ENCODE results near the gene AP4S1.
A peak's percentile ranks its signal among the peaks of the same experiment; 100 is the strongest.
"Not testable (repeated sequence)": the region's sequence is repeated elsewhere in the genome, so short reads cannot be mapped to it uniquely, and the experiment has no call there.

AP4S1 gene

DNA sequence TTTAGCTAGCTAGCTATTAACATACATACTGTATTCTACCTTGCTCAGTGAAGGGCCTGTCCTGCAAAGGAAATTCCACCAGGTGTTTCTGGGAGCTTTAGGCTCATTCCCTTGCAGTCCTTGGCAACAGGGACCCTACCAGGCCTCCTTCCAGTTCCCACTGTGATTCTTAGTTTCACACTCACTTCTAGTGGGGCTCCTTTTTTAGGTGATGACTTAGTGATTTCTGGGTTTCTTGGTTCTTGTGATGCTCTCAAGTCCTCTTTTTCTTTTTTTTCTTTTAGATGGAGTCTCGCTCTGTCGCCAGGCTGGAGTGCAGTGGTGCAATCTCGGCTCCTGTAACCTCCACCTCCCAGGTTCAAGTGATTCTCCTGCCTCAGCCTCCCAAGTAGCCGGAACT is 11.1 kb downstream of the AP4S1 start:
- TF ChIP-seq, protein P1, sequence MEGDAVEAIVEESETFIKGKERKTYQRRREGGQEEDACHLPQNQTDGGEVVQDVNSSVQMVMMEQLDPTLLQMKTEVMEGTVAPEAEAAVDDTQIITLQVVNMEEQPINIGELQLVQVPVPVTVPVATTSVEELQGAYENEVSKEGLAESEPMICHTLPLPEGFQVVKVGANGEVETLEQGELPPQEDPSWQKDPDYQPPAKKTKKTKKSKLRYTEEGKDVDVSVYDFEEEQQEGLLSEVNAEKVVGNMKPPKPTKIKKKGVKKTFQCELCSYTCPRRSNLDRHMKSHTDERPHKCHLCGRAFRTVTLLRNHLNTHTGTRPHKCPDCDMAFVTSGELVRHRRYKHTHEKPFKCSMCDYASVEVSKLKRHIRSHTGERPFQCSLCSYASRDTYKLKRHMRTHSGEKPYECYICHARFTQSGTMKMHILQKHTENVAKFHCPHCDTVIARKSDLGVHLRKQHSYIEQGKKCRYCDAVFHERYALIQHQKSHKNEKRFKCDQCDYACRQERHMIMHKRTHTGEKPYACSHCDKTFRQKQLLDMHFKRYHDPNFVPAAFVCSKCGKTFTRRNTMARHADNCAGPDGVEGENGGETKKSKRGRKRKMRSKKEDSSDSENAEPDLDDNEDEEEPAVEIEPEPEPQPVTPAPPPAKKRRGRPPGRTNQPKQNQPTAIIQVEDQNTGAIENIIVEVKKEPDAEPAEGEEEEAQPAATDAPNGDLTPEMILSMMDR (IDR thresholded peaks at IDR 0.05; ENCODE audit: poor library complexity, severe bottlenecking) = no peak
- ATAC-seq (ENCODE audit: low read depth) (no peak), DNase-seq (ENCODE audit: low spot score) (no peak)
- H3K27ac ChIP-seq (ENCODE audit: poor library complexity, severe bottlenecking) = no peak overlapping the region
- peaks cover 32% of the 10 kb centered on the region for H3K4me1 ChIP-seq (ENCODE audit: insufficient read depth, poor library complexity, severe bottlenecking)
- no peaks in the 10 kb centered on the region for H3K9me3 ChIP-seq (ENCODE audit: severe bottlenecking)
- no peaks in the 10 kb centered on the region for H3K27me3 ChIP-seq (ENCODE audit: insufficient read depth, poor library complexity, severe bottlenecking)
- no peak overlapping the region for H3K4me3 ChIP-seq (ENCODE audit: severe bottlenecking)
- no peaks in the 10 kb centered on the region for H3K36me3 ChIP-seq (ENCODE audit: low read depth)

DNA sequence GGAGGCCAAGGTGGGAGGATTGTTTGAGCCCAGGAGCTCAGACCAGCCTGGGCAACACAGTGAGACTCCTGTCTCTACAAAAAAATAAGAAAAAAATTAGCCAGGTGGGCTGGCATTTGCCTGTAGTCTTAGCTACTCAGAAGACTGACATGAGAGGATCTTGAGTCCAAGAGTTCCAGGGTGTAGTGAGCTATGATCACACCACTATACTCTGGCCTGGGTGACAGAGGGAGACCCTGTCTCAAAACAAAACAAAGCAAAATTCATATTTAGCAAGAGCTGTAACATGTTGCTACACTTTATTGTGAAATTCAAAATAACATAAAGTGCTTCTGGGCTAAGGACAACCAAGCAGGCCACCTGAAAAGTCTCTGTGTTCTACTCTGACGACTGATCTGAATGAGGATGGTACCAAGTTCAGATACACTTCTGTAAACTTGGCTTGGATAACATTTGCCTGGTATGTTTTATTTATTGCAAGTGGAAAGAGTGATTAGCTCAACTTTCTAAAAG is 12.3 kb downstream of the AP4S1 start:
- Histone ChIP-seq H3K27ac (ENCODE audit: poor library complexity, severe bottlenecking) (peak overlapping the region; percentile 8), H3K9me3 (ENCODE audit: severe bottlenecking) (no peaks in the 10 kb centered on the region), H3K36me3 (ENCODE audit: low read depth) (no peaks in the 10 kb centered on the region), H3K27me3 (ENCODE audit: insufficient read depth, poor library complexity, severe bottlenecking) (no peaks in the 10 kb centered on the region), H3K4me3 (ENCODE audit: severe bottlenecking) (no peak overlapping the region), H3K4me1 (ENCODE audit: insufficient read depth, poor library complexity, severe bottlenecking) (peaks cover 22% of the 10 kb centered on the region)
- DNase-seq (ENCODE audit: low spot score) (no peak), ATAC-seq (ENCODE audit: low read depth) (no peak)
- TF ChIP-seq, protein P1 (IDR thresholded peaks at IDR 0.05; ENCODE audit: poor library complexity, severe bottlenecking) = no peak

DNA sequence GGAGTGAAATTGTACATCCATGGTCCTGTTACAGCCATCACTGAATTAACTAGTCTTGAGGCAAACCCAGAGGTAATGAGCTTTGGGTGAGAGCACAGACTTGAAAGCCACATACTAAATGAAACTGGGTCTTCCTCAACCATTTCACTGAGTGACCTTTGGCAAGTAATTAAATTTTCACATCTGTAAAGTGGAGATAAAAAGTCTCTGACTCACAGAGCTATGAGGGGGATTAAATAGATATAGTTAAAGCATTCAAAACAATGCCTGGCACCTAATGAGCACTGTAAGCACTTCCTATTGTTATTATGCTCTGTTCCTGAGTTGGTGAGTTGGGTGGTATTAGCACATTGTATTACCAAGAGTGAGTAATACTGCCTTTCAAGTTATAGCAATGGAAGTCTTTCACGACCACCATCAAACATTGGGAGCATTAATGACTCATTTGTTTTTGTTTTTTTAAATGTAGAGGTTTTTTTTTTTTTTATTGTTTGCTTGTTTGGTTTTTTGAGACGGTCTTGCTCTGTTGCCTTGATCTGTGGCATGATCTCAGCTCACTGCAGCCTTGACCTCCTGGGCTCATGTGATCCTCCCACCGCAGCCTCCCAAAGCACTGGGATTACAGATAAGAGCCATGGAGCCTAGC is 13.2 kb downstream of the AP4S1 start:
- ATAC-seq (ENCODE audit: low read depth) = peak; percentile 42; the same call in 2 of the 3 replicates
- Histone ChIP-seq H3K9me3 (ENCODE audit: severe bottlenecking) (no peaks in the 10 kb centered on the region), H3K4me1 (ENCODE audit: insufficient read depth, poor library complexity, severe bottlenecking) (peaks cover 19% of the 10 kb centered on the region), H3K27me3 (ENCODE audit: insufficient read depth, poor library complexity, severe bottlenecking) (no peaks in the 10 kb centered on the region), H3K36me3 (ENCODE audit: low read depth) (no peaks in the 10 kb centered on the region), H3K4me3 (ENCODE audit: severe bottlenecking) (no peak overlapping the region), H3K27ac (ENCODE audit: poor library complexity, severe bottlenecking) (peak overlapping the region; percentile 8)
- TF ChIP-seq, protein P1 (IDR thresholded peaks at IDR 0.05; ENCODE audit: poor library complexity, severe bottlenecking) = no peak
- no peak for DNase-seq (ENCODE audit: low spot score)

DNA sequence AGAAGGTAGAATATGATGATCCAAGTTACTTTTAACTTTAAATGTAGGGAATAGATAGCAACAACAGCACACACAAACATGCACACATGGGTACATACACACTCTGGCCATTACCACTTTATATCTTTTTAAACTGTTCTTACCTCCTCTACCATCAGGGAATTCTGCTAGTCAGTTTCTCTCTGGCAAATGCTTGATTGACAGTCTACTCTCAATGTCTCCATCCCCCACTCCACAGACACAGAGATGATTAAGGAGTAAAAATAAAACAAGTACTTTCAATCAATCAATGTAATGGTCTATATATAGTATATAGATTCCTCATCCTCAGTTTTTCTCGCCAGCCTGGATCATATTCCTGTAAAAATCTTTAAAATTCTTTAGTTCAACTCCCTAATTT is 16.9 kb downstream of the AP4S1 start:
- TF ChIP-seq, protein P1 (IDR thresholded peaks at IDR 0.05; ENCODE audit: poor library complexity, severe bottlenecking) = no peak
- Histone ChIP-seq H3K27ac (ENCODE audit: poor library complexity, severe bottlenecking) (no peak overlapping the region), H3K36me3 (ENCODE audit: low read depth) (no peaks in the 10 kb centered on the region), H3K4me1 (ENCODE audit: insufficient read depth, poor library complexity, severe bottlenecking) (peaks cover 17% of the 10 kb centered on the region), H3K9me3 (ENCODE audit: severe bottlenecking) (no peaks in the 10 kb centered on the region), H3K4me3 (ENCODE audit: severe bottlenecking) (no peak overlapping the region), H3K27me3 (ENCODE audit: insufficient read depth, poor library complexity, severe bottlenecking) (no peaks in the 10 kb centered on the region)
- DNase-seq (ENCODE audit: low spot score) (no peak), ATAC-seq (ENCODE audit: low read depth) (no peak)

DNA sequence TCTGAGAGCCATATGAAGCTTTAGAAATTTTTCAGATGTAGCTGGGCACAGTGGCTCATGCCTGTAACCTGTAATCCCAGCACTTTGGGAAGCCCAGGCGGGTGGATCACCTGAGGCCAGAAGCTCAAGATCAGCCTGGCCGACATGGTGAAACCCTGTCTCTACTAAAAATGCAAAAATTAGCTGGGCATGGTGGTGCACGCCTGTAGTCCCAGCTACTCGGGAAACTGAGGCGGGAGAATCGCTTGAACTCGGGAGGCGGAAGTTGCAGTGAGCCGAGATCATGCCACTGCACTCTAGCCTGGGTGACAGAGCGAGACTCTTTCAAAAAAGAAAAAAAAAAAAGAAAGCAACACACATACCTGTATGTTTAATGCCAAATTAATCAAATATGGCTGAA is 17.4 kb downstream of the AP4S1 start:
- H3K27me3 ChIP-seq (ENCODE audit: insufficient read depth, poor library complexity, severe bottlenecking); H3K9me3 ChIP-seq (ENCODE audit: severe bottlenecking); DNase-seq (ENCODE audit: low spot score); H3K4me3 ChIP-seq (ENCODE audit: severe bottlenecking); H3K36me3 ChIP-seq (ENCODE audit: low read depth): not testable (repeated sequence)
- ATAC-seq (ENCODE audit: low read depth) = peak; percentile 22; the same call in 1 of the 3 replicates
- peaks cover 17% of the 10 kb centered on the region for H3K4me1 ChIP-seq (ENCODE audit: insufficient read depth, poor library complexity, severe bottlenecking)
- peak overlapping the region; percentile 20 for H3K27ac ChIP-seq (ENCODE audit: poor library complexity, severe bottlenecking)

Measured in RWPE2 (cell line).